Smooth muscle cell (in vitro differentiated cells): Measurements from ENCODE around the gene ZNF778. TPM values are rescaled to one million over a fixed set of nuclear protein-coding genes. Genes with fewer than 3 reads are reported as not detected.

Source experiments
- DNase-seq: peaks from one replicate; lab custom pipeline; 2025; ENCODE audit not compliant: unreplicated experiment; lab: John Stamatoyannopoulos, UW
- H2AFZ ChIP-seq: fragments of 200-600 bp; sonication (generic); 2 replicates; pipeline ENCODE4 v1.6.0; 2016; ENCODE audit warnings: antibody characterized with exemption, low read depth, mild to moderate bottlenecking
- H3F3A ChIP-seq: fragments of 200-600 bp; sonication (generic); 2 replicates; pipeline ENCODE4 v1.6.0; 2017; ENCODE audit warnings: antibody characterized with exemption, low read depth
- H3K27ac ChIP-seq: fragments of 200-600 bp; sonication (generic); 2 replicates; pipeline ENCODE4 v1.5.1; 2016; ENCODE audit warnings: low read depth, mild to moderate bottlenecking
- H3K27me3 ChIP-seq: fragments of 200-600 bp; sonication (generic); 2 replicates; pipeline ENCODE4 v1.6.1; 2016; ENCODE audit warnings: low read depth, mild to moderate bottlenecking
- H3K36me3 ChIP-seq: fragments of 200-600 bp; sonication (generic); 2 replicates; pipeline ENCODE4 v1.5.1; 2016; ENCODE audit warnings: low read depth
- H3K4me1 ChIP-seq: fragments of 200-600 bp; sonication (generic); 2 replicates; pipeline ENCODE4 v1.5.1; 2016; ENCODE audit warnings: low read depth
- H3K4me2 ChIP-seq: fragments of 200-600 bp; sonication (generic); 2 replicates; pipeline ENCODE4 v1.6.0; 2016; ENCODE audit warnings: mild to moderate bottlenecking
- H3K4me3 ChIP-seq: fragments of 200-600 bp; sonication (generic); 2 replicates; pipeline ENCODE4 v1.5.1; 2016; ENCODE audit warnings: mild to moderate bottlenecking
- H3K79me2 ChIP-seq: fragments of 200-600 bp; sonication (generic); 2 replicates; pipeline ENCODE4 v1.6.0; 2016; ENCODE audit warnings: low read depth, mild to moderate bottlenecking
- H3K9ac ChIP-seq: fragments of 200-600 bp; sonication (generic); 2 replicates; pipeline ENCODE4 v1.6.0; 2016; ENCODE audit warnings: low read depth
- H3K9me3 ChIP-seq: fragments of 200-600 bp; sonication (generic); replicated peaks from 2 replicates; pipeline ENCODE4 v1.5.1; 2016; ENCODE audit warnings: low read depth
- H4K20me1 ChIP-seq: fragments of 200-600 bp; sonication (generic); 2 replicates; pipeline ENCODE4 v1.6.0; 2016; ENCODE audit warnings: low read depth
- WGBS: methylation state at CpG from one replicate; pipeline ENCODE4 v1.1.7; 2016; ENCODE audit warnings: low lambda C conversion rate; 5-methylcytosine and 5-hydroxymethylcytosine counted together
- polyA plus RNA-seq: library from polyadenylated mRNA; unstranded; fragments of >200 nt; fragmentation: Nextera tagmentation; extraction: Ambion mirVana; gene quantifications from 2 replicates; pipeline ENCODE4 v1.2.1, GENCODE V29; 2016
- total RNA-seq: library from RNA; depleted of rRNA; stranded (reverse); fragments of >200 nt; gene quantifications from 2 replicates; pipeline ENCODE4 v1.2.3, GENCODE V29; 2014
- TF ChIP-seq, protein P1 (sequence below): fragments of 200-600 bp; sonication (generic); IDR thresholded peaks from 2 replicates; pipeline ENCODE4 v1.5.1; 2017; ENCODE audit warnings: borderline replicate concordance, mild to moderate bottlenecking, antibody characterized with exemption; ENCODE audit not compliant: insufficient read depth, poor library complexity, severe bottlenecking

The ZNF778 gene
- total and polyA plus RNA-seq, 2 experiments from 2014 or later: 3.0 to 6.2 TPM

DNA sequence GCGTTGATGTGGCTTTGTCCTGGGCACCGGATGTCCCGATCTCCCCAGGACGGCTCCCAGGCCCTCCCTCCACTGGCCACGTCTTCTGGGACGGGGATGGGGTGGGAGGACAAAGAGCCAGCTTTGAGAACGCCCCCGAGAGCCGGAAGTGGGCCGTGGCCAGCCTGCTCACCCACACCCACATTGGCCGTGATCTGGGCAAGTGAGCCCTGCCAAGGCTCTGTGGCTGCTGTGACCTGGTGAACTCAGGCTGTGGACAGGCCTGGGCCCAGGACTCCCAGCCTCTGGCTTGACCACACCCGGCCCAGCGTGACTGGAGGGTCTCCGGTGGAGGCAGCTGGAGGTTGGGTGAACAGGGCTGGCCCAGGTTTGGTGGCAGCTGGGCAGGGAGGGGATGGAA is 42.6 kb upstream of the ZNF778 start:
- H3F3A ChIP-seq: no peaks in the 10 kb centered on the region
- no peak for DNase-seq
- no peak overlapping the region for H2AFZ ChIP-seq
- no peaks in the 10 kb centered on the region for H3K79me2 ChIP-seq
- H3K9ac ChIP-seq: no peak overlapping the region
- peaks cover 16% of the 10 kb centered on the region for H3K27me3 ChIP-seq
- no peaks in the 10 kb centered on the region for H3K4me1 ChIP-seq
- TF ChIP-seq, protein P1, sequence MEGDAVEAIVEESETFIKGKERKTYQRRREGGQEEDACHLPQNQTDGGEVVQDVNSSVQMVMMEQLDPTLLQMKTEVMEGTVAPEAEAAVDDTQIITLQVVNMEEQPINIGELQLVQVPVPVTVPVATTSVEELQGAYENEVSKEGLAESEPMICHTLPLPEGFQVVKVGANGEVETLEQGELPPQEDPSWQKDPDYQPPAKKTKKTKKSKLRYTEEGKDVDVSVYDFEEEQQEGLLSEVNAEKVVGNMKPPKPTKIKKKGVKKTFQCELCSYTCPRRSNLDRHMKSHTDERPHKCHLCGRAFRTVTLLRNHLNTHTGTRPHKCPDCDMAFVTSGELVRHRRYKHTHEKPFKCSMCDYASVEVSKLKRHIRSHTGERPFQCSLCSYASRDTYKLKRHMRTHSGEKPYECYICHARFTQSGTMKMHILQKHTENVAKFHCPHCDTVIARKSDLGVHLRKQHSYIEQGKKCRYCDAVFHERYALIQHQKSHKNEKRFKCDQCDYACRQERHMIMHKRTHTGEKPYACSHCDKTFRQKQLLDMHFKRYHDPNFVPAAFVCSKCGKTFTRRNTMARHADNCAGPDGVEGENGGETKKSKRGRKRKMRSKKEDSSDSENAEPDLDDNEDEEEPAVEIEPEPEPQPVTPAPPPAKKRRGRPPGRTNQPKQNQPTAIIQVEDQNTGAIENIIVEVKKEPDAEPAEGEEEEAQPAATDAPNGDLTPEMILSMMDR: no peak
- no peak overlapping the region for H3K4me3 ChIP-seq
- H3K9me3 ChIP-seq: no peaks in the 10 kb centered on the region
- H3K27ac ChIP-seq: no peak overlapping the region
- no peaks in the 10 kb centered on the region for H4K20me1 ChIP-seq
- H3K36me3 ChIP-seq: no peaks in the 10 kb centered on the region
- no peak overlapping the region for H3K4me2 ChIP-seq
- WGBS: 93% methylated on average over 12 of the region's 14 CpGs

GRCh38 chr16:89175280-89176146 is 42.0 kb upstream of the ZNF778 start:
- TF ChIP-seq, protein P1: no peak
- Histone ChIP-seq H3K4me3 (no peak overlapping the region), H2AFZ (no peak overlapping the region), H3K4me2 (no peak overlapping the region), H3K9me3 (no peaks in the 10 kb centered on the region), H3K9ac (no peak overlapping the region), H3K27ac (no peak overlapping the region), H3K27me3 (peaks cover 9% of the 10 kb centered on the region), H3F3A (no peaks in the 10 kb centered on the region), H3K36me3 (no peaks in the 10 kb centered on the region), H3K79me2 (no peaks in the 10 kb centered on the region), H4K20me1 (no peaks in the 10 kb centered on the region), H3K4me1 (no peaks in the 10 kb centered on the region)
- no peak for DNase-seq
- 89% methylated on average over 20 of the region's 20 CpGs for WGBS

- Histone ChIP-seq H3K27ac (no peak overlapping the region), H4K20me1 (no peaks in the 10 kb centered on the region), H2AFZ (no peak overlapping the region), H3K27me3 (peaks cover 4% of the 10 kb centered on the region), H3K9ac (no peak overlapping the region), H3K9me3 (no peaks in the 10 kb centered on the region), H3F3A (no peaks in the 10 kb centered on the region), H3K4me3 (no peak overlapping the region), H3K36me3 (no peaks in the 10 kb centered on the region), H3K4me1 (no peaks in the 10 kb centered on the region), H3K4me2 (no peak overlapping the region), H3K79me2 (no peaks in the 10 kb centered on the region)
- DNase-seq: no peak
- WGBS: 90% methylated on average over 26 of the region's 27 CpGs
- TF ChIP-seq, protein P1: no peak
Observed at GRCh38 chr16:89176147-89176690, 41.3 kb upstream of the ZNF778 start.
